ENCODE results near the gene TBL3. TPM values are rescaled to one million over a fixed set of nuclear protein-coding genes. Genes with fewer than 3 reads are reported as not detected.

TBL3 gene
- total RNA-seq, 6 experiments from 2014 or later: 15.8 to 42.4 (median 18.1) TPM

DNA sequence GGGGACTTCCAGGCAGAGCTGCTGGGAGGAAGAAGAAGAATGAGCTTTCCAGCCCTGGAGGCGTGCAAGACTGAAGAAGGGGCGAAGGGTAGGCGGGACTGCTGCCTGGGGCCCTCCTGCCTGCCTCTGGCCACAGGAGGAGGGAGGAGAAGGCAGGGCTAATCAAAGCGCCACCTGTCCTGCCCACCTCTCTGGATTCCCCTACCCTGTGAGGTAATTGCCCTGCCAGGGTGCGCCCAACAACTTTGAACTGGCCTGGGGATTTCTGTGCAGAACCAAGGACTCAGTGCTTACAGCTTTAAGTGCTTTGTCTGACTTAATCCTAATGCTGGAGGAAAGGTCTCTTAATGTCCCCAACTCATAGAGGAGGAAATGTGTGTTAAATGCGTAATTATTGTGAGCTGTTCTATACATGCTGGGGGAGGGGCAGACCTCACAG lies 9.6 kb downstream of the TBL3 start, which contains the start of gene NOXO1:
NOXO1 (minus strand) TSS at position 72 of the 439 bp plus-strand sequence. CDS start 290 bp downstream, outside the sequence.
- ATAC-seq (no peak), DNase-seq (no peak)
- 45% methylated on average over 2 of the region's 6 CpGs for WGBS (ENCODE audit: insufficient coverage, low coverage, low lambda C conversion rate, missing lambda C conversion rate)
- no peaks in the 10 kb centered on the region for H3K27me3 ChIP-seq
- peaks cover 0 to 18% (median 8%) of the 10 kb centered on the region in 4 donors for H3K4me1 ChIP-seq
- intact Hi-C loops (cut with DNase I): no loop called here
- H3K36me3 ChIP-seq: peaks cover 0 to 29% (median 3%) of the 10 kb centered on the region in 4 donors
- H3K4me3 ChIP-seq: no peak within 1 kb of the TSS
- H3K27ac ChIP-seq: no peak within 1 kb of the TSS
- H3K9me3 ChIP-seq: no peaks in the 10 kb centered on the region
- TF ChIP-seq, protein P1, sequence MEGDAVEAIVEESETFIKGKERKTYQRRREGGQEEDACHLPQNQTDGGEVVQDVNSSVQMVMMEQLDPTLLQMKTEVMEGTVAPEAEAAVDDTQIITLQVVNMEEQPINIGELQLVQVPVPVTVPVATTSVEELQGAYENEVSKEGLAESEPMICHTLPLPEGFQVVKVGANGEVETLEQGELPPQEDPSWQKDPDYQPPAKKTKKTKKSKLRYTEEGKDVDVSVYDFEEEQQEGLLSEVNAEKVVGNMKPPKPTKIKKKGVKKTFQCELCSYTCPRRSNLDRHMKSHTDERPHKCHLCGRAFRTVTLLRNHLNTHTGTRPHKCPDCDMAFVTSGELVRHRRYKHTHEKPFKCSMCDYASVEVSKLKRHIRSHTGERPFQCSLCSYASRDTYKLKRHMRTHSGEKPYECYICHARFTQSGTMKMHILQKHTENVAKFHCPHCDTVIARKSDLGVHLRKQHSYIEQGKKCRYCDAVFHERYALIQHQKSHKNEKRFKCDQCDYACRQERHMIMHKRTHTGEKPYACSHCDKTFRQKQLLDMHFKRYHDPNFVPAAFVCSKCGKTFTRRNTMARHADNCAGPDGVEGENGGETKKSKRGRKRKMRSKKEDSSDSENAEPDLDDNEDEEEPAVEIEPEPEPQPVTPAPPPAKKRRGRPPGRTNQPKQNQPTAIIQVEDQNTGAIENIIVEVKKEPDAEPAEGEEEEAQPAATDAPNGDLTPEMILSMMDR (IDR thresholded peaks at IDR 0.05): no peak
- no peak for TF ChIP-seq POLR2A (IDR thresholded peaks at IDR 0.05)

DNA sequence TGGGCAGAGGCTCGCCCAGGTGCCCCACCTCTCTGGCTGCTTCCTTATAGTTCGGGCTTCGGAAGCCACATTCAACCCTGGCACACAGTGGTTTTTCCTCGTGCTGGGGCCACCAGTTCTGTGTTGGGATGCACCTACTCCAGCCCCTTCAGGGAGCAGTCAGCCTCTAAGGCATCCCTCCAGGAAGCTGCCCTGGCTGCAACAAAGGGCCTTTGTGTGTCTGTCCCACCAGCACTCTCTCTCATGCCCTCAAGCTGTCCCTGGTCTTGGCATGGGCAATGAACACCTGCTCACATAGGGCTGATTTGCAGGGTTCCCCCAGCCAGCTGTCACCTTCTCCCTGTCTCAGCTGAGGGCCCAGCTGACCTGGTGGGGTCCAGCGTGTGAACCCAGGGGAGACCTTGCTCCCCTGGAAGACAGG lies 10.2 kb downstream of the TBL3 start:
- Histone ChIP-seq H3K36me3 (peaks cover 0 to 26% (median 0%) of the 10 kb centered on the region in 4 donors), H3K27me3 (no peaks in the 10 kb centered on the region), H3K4me3 (no peak overlapping the region), H3K9me3 (no peaks in the 10 kb centered on the region), H3K27ac (no peak overlapping the region), H3K4me1 (peaks cover 0 to 18% (median 8%) of the 10 kb centered on the region in 4 donors)
- intact Hi-C loops (cut with DNase I): no loop called here
- WGBS (ENCODE audit: insufficient coverage, low coverage, low lambda C conversion rate, missing lambda C conversion rate): 80% methylated on average over 1 of the region's 5 CpGs
- TF ChIP-seq POLR2A (IDR thresholded peaks at IDR 0.05): no peak
- TF ChIP-seq, protein P1 (IDR thresholded peaks at IDR 0.05): no peak
- DNase-seq (no peak), ATAC-seq (no peak)

DNA sequence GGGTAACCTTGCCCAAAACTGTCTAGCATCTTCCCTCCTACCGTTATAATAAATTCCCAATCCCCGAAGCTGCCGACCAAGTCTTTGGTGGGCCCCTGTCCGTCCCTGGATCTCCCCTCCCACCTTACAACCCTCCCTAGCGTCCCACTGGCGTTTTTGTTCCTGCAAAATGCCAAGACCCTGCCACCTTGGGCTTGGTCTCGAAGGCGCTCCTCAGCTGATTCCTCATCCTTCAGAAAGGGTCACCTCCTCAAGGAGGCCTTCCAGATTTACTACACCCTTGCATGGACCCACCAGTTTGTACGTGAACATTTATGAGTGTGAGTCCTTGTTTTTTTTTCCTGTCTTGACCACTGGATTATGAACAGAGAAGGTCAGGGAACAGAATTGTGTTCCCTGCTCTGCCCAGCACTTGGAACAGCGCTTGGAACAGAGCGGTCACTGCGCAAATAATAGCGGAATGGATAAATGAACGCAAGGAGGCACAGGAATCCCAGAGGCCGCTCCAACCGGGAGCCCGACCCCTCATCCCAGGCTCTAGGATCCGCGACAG lies 11.2 kb downstream of the TBL3 start:
- DNase-seq (no peak), ATAC-seq (no peak)
- peak overlapping the region; percentile 75 to 98 (median 91) for H3K4me3 ChIP-seq
- WGBS (ENCODE audit: insufficient coverage, low coverage, low lambda C conversion rate, missing lambda C conversion rate): 26% methylated on average over 14 of the region's 19 CpGs
- H3K36me3 ChIP-seq: peaks cover 0 to 17% (median 0%) of the 10 kb centered on the region in 4 donors
- TF ChIP-seq, protein P1 (IDR thresholded peaks at IDR 0.05): no peak
- no peak for TF ChIP-seq POLR2A (IDR thresholded peaks at IDR 0.05)
- H3K4me1 ChIP-seq: peaks cover 0 to 18% (median 8%) of the 10 kb centered on the region in 4 donors
- no peaks in the 10 kb centered on the region for H3K27me3 ChIP-seq
- H3K9me3 ChIP-seq: no peaks in the 10 kb centered on the region
- peak overlapping the region; percentile 39 to 78 (median 53) for H3K27ac ChIP-seq
- intact Hi-C loops (cut with DNase I): no loop called here

DNA sequence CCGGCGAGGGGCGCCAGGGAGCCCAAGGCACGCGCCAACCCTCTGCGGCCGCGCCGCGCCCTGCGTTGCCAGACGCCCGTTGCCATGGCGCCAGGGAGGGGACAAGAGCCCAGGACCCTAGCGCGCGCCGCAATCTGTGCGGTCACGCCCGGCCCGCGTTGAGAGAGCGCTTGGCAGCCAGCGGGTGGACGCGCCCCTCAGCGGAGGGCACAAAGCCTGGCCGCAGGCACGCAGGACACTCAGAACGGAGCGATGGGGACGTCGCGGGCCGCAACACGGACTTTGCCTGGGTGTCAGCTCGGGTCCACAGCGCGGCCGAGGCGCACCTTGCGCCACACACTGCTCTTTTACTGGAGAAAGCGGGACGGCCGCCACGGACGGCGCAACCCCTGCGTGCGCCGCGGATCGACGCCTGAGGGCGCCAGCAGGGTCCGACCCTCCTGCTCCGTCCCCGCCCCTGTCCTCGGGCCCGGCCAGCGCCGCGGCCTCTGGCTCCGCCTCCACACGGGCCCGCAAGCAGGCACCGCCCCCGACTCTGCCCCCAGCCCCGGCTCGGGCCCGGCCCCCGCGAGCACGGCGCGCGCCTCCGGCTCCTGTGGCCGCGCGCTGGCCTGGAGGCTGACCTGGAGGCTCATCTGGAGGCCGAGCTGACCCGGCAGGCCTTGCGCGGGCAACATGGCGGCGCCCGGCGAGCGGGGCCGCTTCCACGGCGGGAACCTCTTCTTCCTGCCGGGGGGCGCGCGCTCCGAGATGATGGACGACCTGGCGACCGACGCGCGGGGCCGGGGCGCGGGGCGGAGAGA lies 11.9 kb downstream of the TBL3 start, which contains the start of gene GFER:
GFER (plus strand) TSS at position 650 of the 803 bp plus-strand sequence; CDS start at position 676, 26 bp downstream.
- peaks cover 0 to 13% (median 0%) of the 10 kb centered on the region in 4 donors for H3K36me3 ChIP-seq
- peak; percentile 94 to 97 (median 96) for DNase-seq
- peak; percentile 87 to 96 (median 92) for ATAC-seq
- WGBS (ENCODE audit: insufficient coverage, low coverage, low lambda C conversion rate, missing lambda C conversion rate): no CpG with 5 or more reads among the region's 109 CpGs
- no peaks in the 10 kb centered on the region for H3K27me3 ChIP-seq
- no peaks in the 10 kb centered on the region for H3K9me3 ChIP-seq
- peak within 1 kb of the TSS; percentile 75 to 98 (median 91) for H3K4me3 ChIP-seq
- H3K27ac ChIP-seq: peak within 1 kb of the TSS; percentile 72 to 79 (median 78)
- TF ChIP-seq POLR2A (IDR thresholded peaks at IDR 0.05): peak; percentile 78
- TF ChIP-seq, protein P1 (IDR thresholded peaks at IDR 0.05): peak; percentile 12 to 69 (median 50)
- intact Hi-C loops (cut with DNase I): no loop called here
- peaks cover 0 to 18% (median 8%) of the 10 kb centered on the region in 4 donors for H3K4me1 ChIP-seq

All from right lobe of liver (tissue), 6 donors.